HepG2 (cell line): ENCODE results near the gene SALL2. TPM values are rescaled to one million over a fixed set of nuclear protein-coding genes. Genes with fewer than 3 reads are reported as not detected.

Experiments
- ATF1 ChIP-seq: IDR thresholded peaks from 2 replicates; pipeline ENCODE4 v1.6.1; 2016; ENCODE audit warnings: mild to moderate bottlenecking, control low read depth
- CCDC6 ChIP-seq: sonication (generic); formaldehyde crosslinking; IDR thresholded peaks from 2 replicates; pipeline ENCODE4 v1.8.1; 2022; ENCODE audit warnings: mild to moderate bottlenecking, missing genetic modification reagents, moderate library complexity
- DRAP1 ChIP-seq: IDR thresholded peaks from 2 replicates; pipeline ENCODE4 v1.6.1; 2016; ENCODE audit warnings: missing genetic modification reagents, missing compliant biosample characterization
- E2F5 ChIP-seq: sonication (generic); formaldehyde crosslinking; conservative IDR thresholded peaks from 2 replicates; pipeline ENCODE4 v1.4.0; 2020; ENCODE audit warnings: missing genetic modification reagents
- FOXK2 ChIP-seq: fragments of 450-650 bp; IDR thresholded peaks from 2 replicates; pipeline ENCODE4 v1.6.1; 2016
- FOXP1 ChIP-seq, 2 experiments: fragments of 450-650 bp in 1 of 2; IDR thresholded peaks; 2 replicates each; pipeline ENCODE4 v1.6.1; 2017 to 2018; ENCODE audit warnings: antibody characterized with exemption in 1 of 2
- GATA4 ChIP-seq: sonication (generic); IDR thresholded peaks from 2 replicates; pipeline ENCODE4 v1.6.1; 2016; ENCODE audit warnings: antibody characterized with exemption, low read depth, borderline replicate concordance
- GZF1 ChIP-seq: sonication (generic); formaldehyde crosslinking; IDR thresholded peaks from 2 replicates; pipeline ENCODE4 v1.5.1; 2020; ENCODE audit warnings: mild to moderate bottlenecking, missing genetic modification reagents
- HOXA9 ChIP-seq: sonication (generic); formaldehyde crosslinking; IDR thresholded peaks from 2 replicates; pipeline ENCODE4 v1.8.1; 2022; ENCODE audit warnings: missing genetic modification reagents, mild to moderate bottlenecking, moderate library complexity, borderline replicate concordance
- KLF11 ChIP-seq: IDR thresholded peaks from 2 replicates; pipeline ENCODE4 v1.6.1; 2016; ENCODE audit warnings: missing compliant biosample characterization
- NCOA2 ChIP-seq: sonication (generic); formaldehyde crosslinking; IDR thresholded peaks from 2 replicates; pipeline ENCODE4 v1.8.0; 2022; ENCODE audit warnings: inconsistent platforms
- RAD21 ChIP-seq: fragments of 450-650 bp; formaldehyde crosslinking; IDR thresholded peaks from 2 replicates; pipeline ENCODE4 v1.5.0; 2020; ENCODE audit warnings: mild to moderate bottlenecking
- YY1 ChIP-seq: IDR thresholded peaks from 2 replicates; pipeline ENCODE4 v1.6.1; 2011; ENCODE audit warnings: low read length, low read depth, moderate library complexity, mild to moderate bottlenecking; ENCODE audit not compliant: insufficient read depth, insufficient replicate concordance
- ZBTB7A ChIP-seq: sonication (generic); formaldehyde crosslinking; IDR thresholded peaks from 2 replicates; pipeline ENCODE4 v1.8.0; 2022; ENCODE audit warnings: mild to moderate bottlenecking, missing genetic modification reagents
- ZEB1 ChIP-seq: IDR thresholded peaks from 2 replicates; pipeline ENCODE4 v1.6.1; 2012; ENCODE audit warnings: mild to moderate bottlenecking, low read depth, inconsistent platforms; ENCODE audit not compliant: insufficient replicate concordance
- ZKSCAN5 ChIP-seq: sonication (generic); formaldehyde crosslinking; IDR thresholded peaks from 2 replicates; pipeline ENCODE4 v1.5.1; 2020; ENCODE audit warnings: mild to moderate bottlenecking, missing genetic modification reagents
- ZNF83 ChIP-seq: sonication (generic); formaldehyde crosslinking; IDR thresholded peaks from 2 replicates; pipeline ENCODE4 v1.4.0; 2020; ENCODE audit warnings: missing genetic modification reagents, mild to moderate bottlenecking, borderline replicate concordance
- ZSCAN31 ChIP-seq: sonication (generic); formaldehyde crosslinking; IDR thresholded peaks from 2 replicates; pipeline ENCODE4 v1.5.0; 2020; ENCODE audit warnings: low read depth, mild to moderate bottlenecking, missing genetic modification reagents
- polyA plus RNA-seq, 8 experiments: library from polyadenylated mRNA; depleted of rRNA in 3 of 8; stranded (reverse) in 7 of 8; unstranded in 1 of 8; fragments of >200 nt; fragmentation: Illumina TruSeq in 4 of 8; extraction: Trizol in 4 of 8; gene quantifications; 2 replicates each; pipeline versions ENCODE4 v1.2.1 to v1.2.3, GENCODE V29; 2011 to 2016; ENCODE audit warnings: low read depth in 4 of 8, missing spikeins in 1 of 8, mixed read lengths in 1 of 8; ENCODE audit not compliant: insufficient read depth in 1 of 8
- total RNA-seq, 5 experiments: library from RNA; depleted of rRNA; stranded (reverse); fragments of >200 nt; fragmentation: Illumina TruSeq; extraction: Trizol; gene quantifications; 2 replicates each; pipeline ENCODE4 v1.2.3, GENCODE V29; 2016; ENCODE audit warnings: low read depth in 1 of 5
- TF ChIP-seq, protein P1 (sequence below): sonication (generic); formaldehyde crosslinking; IDR thresholded peaks from 2 replicates; pipeline ENCODE4 v1.8.0; 2022; ENCODE audit warnings: mild to moderate bottlenecking, missing genetic modification reagents, borderline replicate concordance
- TF ChIP-seq, protein P2 (sequence below): fragments of 450-650 bp; IDR thresholded peaks from 2 replicates; pipeline ENCODE4 v1.6.1; 2017; ENCODE audit warnings: mild to moderate bottlenecking
- TF ChIP-seq, protein P3 (sequence below): sonication (generic); formaldehyde crosslinking; IDR thresholded peaks from 2 replicates; pipeline ENCODE4 v1.4.0; 2020; ENCODE audit warnings: missing genetic modification reagents, low read depth, mild to moderate bottlenecking, borderline replicate concordance
- TF ChIP-seq, protein P4 (sequence below): sonication (generic); formaldehyde crosslinking; IDR thresholded peaks from 2 replicates; pipeline ENCODE4 v1.4.0; 2020; ENCODE audit warnings: mild to moderate bottlenecking, missing genetic modification reagents

SALL2 gene
- total and polyA plus RNA-seq, 2 of the 13 experiments (the other 11 are each of a cell fraction or from before 2014, with no cell fraction given): 4.9 to 5.8 TPM

- TF ChIP-seq KLF11 (CRISPR knock-in tag): peak; percentile 74; the same call in 1 of the 2 replicates
- TF ChIP-seq, protein P1, sequence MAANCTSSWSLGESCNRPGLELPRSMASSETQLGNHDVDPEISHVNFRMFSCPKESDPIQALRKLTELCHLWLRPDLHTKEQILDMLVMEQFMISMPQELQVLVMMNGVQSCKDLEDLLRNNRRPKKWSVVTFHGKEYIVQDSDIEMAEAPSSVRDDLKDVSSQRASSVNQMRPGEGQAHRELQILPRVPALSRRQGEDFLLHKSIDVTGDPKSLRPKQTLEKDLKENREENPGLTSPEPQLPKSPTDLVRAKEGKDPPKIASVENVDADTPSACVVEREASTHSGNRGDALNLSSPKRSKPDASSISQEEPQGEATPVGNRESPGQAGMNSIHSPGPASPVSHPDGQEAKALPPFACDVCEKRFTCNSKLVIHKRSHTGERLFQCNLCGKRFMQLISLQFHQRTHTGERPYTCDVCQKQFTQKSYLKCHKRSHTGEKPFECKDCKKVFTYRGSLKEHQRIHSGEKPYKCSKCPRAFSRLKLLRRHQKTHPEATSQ (CRISPR knock-in tag): no peak
- TF ChIP-seq, protein P2, sequence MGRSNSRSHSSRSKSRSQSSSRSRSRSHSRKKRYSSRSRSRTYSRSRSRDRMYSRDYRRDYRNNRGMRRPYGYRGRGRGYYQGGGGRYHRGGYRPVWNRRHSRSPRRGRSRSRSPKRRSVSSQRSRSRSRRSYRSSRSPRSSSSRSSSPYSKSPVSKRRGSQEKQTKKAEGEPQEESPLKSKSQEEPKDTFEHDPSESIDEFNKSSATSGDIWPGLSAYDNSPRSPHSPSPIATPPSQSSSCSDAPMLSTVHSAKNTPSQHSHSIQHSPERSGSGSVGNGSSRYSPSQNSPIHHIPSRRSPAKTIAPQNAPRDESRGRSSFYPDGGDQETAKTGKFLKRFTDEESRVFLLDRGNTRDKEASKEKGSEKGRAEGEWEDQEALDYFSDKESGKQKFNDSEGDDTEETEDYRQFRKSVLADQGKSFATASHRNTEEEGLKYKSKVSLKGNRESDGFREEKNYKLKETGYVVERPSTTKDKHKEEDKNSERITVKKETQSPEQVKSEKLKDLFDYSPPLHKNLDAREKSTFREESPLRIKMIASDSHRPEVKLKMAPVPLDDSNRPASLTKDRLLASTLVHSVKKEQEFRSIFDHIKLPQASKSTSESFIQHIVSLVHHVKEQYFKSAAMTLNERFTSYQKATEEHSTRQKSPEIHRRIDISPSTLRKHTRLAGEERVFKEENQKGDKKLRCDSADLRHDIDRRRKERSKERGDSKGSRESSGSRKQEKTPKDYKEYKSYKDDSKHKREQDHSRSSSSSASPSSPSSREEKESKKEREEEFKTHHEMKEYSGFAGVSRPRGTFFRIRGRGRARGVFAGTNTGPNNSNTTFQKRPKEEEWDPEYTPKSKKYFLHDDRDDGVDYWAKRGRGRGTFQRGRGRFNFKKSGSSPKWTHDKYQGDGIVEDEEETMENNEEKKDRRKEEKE: no peak
- TF ChIP-seq FOXK2: 0 out of 2 replicates have a peak, but pooled peaks have one; percentile 94
- TF ChIP-seq ZKSCAN5 (CRISPR knock-in tag): no peak
- no peak for TF ChIP-seq RAD21 (CRISPR knock-in tag)
- TF ChIP-seq, protein P3, sequence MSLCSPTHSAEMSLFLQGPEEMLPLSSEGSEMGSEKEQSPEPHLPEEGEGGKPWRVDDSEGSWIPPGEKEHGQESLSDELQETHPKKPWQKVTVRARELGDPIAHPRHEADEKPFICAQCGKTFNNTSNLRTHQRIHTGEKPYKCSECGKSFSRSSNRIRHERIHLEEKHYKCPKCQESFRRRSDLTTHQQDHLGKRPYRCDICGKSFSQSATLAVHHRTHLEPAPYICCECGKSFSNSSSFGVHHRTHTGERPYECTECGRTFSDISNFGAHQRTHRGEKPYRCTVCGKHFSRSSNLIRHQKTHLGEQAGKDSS: no peak
- peak; percentile 47 for TF ChIP-seq ZEB1
- peak; percentile 22; the same call in 1 of the 2 replicates for TF ChIP-seq GATA4
- no peak for TF ChIP-seq GZF1 (CRISPR knock-in tag)
- TF ChIP-seq ZNF83 (CRISPR knock-in tag): no peak
- peak; percentile 5; the same call in 1 of the 2 replicates for TF ChIP-seq NCOA2 (CRISPR knock-in tag)
- no peak for TF ChIP-seq HOXA9
- no peak for TF ChIP-seq YY1
- no peak for TF ChIP-seq E2F5 (CRISPR knock-in tag)
- peak; percentile 72 for TF ChIP-seq DRAP1 (CRISPR knock-in tag)
- TF ChIP-seq, protein P4, sequence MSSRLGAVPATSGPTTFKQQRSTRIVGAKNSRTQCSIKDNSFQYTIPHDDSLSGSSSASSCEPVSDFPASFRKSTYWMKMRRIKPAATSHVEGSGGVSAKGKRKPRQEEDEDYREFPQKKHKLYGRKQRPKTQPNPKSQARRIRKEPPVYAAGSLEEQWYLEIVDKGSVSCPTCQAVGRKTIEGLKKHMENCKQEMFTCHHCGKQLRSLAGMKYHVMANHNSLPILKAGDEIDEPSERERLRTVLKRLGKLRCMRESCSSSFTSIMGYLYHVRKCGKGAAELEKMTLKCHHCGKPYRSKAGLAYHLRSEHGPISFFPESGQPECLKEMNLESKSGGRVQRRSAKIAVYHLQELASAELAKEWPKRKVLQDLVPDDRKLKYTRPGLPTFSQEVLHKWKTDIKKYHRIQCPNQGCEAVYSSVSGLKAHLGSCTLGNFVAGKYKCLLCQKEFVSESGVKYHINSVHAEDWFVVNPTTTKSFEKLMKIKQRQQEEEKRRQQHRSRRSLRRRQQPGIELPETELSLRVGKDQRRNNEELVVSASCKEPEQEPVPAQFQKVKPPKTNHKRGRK (CRISPR knock-in tag): no peak
- 0 out of 2 replicates have a peak, but pooled peaks have one; percentile 10 for TF ChIP-seq ZSCAN31 (CRISPR knock-in tag)
- TF ChIP-seq CCDC6 (CRISPR knock-in tag): no peak
- no peak for TF ChIP-seq ZBTB7A
- peak; percentile 51; the same call in 1 of the 2 replicates for TF ChIP-seq ATF1
- TF ChIP-seq FOXP1 (IDR thresholded peaks at IDR 0.05): no peak
- TF ChIP-seq FOXP1 (CRISPR knock-in tag; IDR thresholded peaks at IDR 0.05): peak; percentile 47
Observed at GRCh38 chr14:21475767-21476522, 50.2 kb downstream of the SALL2 start (continued).
